Endothelial cell of umbilical vein (primary cell): ENCODE measurements around the gene ZIC2. TPM values are rescaled to one million over a fixed set of nuclear protein-coding genes. Genes with fewer than 3 reads are reported as not detected.

ENCODE experiments used
- BruUV-seq: library from RNA; stranded (reverse); fragments of 400-500 nt; replicated peaks from 2 replicates; lab custom pipeline; 2021; lab: Mats Ljungman, UMichigan
- CTCF ChIA-PET: fragments of 300-600, 350-600 bp; sonication (Branson Sonifier 250); formaldehyde crosslinking; loops from one replicate; lab custom pipeline; 2021; ENCODE audit warnings: antibody characterized with exemption, inconsistent platforms; lab: Charles Lee
- POLR2A ChIA-PET: fragments of 300-600, 350-600 bp; sonication (Branson Sonifier 250); formaldehyde crosslinking; loops from one replicate; lab custom pipeline; 2021; ENCODE audit warnings: antibody characterized with exemption, inconsistent platforms; lab: Charles Lee
- DNase-seq: peaks from one replicate; pipeline ENCODE4 v3.0.0-alpha.2; 2011; ENCODE audit warnings: low read depth, low spot score
- FAIRE-seq: peaks from 2 replicates; lab custom pipeline; 2011; peaks lifted over from hg19 to GRCh38; lab: Jason Lieb, UNC
- H2AFZ ChIP-seq: 2 replicates; pipeline ENCODE4 v1.6.0; 2012; ENCODE audit warnings: low read depth, low read length, control low read depth, inconsistent platforms
- H3K27ac ChIP-seq: 2 replicates; pipeline ENCODE4 v1.5.1; 2011; ENCODE audit warnings: low read depth, mild to moderate bottlenecking, control low read depth, low read length, moderate library complexity; ENCODE audit not compliant: insufficient read depth
- H3K27me3 ChIP-seq, 2 experiments: 2 replicates each; pipeline versions ENCODE4 v1.6.0 to v1.6.1; 2011; ENCODE audit warnings: low read length in 2 of 2, mixed read lengths in 1 of 2; ENCODE audit not compliant: control insufficient read depth in 2 of 2, insufficient read depth in 2 of 2
- H3K36me3 ChIP-seq, 2 experiments: 2 replicates in 1 of 2; 3 replicates in 1 of 2; pipeline ENCODE4 v1.5.1; 2011; ENCODE audit warnings: low read length in 2 of 2, mild to moderate bottlenecking in 1 of 2, moderate library complexity in 1 of 2; ENCODE audit not compliant: control insufficient read depth in 2 of 2, insufficient read depth in 2 of 2; ENCODE audit errors: extremely low read depth in 1 of 2
- H3K4me1 ChIP-seq: 3 replicates; pipeline ENCODE4 v1.5.1; 2011; ENCODE audit warnings: mild to moderate bottlenecking, low read length; ENCODE audit not compliant: control insufficient read depth, insufficient read depth; ENCODE audit errors: extremely low read depth
- H3K4me2 ChIP-seq: 2 replicates; pipeline ENCODE4 v1.6.1; 2011; ENCODE audit warnings: low read length, control low read depth, mixed read lengths; ENCODE audit not compliant: insufficient read depth
- H3K4me3 ChIP-seq, 3 experiments: fragments of 200-600 bp in 1 of 3; sonication (generic), shearing (Covaris generic) in 1 of 3; replicated peaks in 1 of 3; 2 replicates each; pipeline ENCODE4 v1.5.1; 2011 to 2016; ENCODE audit warnings: control low read depth in 3 of 3, low read length in 3 of 3, mild to moderate bottlenecking in 2 of 3, inconsistent platforms in 1 of 3, low read depth in 1 of 3, moderate library complexity in 1 of 3; ENCODE audit not compliant: insufficient read depth in 1 of 3
- H3K79me2 ChIP-seq: 2 replicates; pipeline ENCODE4 v1.6.0; 2012; ENCODE audit warnings: low read length, inconsistent platforms; ENCODE audit not compliant: control insufficient read depth, insufficient read depth
- H3K9ac ChIP-seq: replicated peaks from 2 replicates; pipeline ENCODE3; 2011; ENCODE audit warnings: low read length, control low read depth; ENCODE audit not compliant: insufficient read depth; ENCODE audit errors: extremely low read depth
- H3K9me1 ChIP-seq: replicated peaks from 3 replicates; pipeline ENCODE4 v1.6.0; 2011; ENCODE audit warnings: mild to moderate bottlenecking, low read length; ENCODE audit not compliant: control insufficient read depth, insufficient read depth; ENCODE audit errors: extremely low read depth
- H3K9me3 ChIP-seq: replicated peaks from 2 replicates; pipeline ENCODE4 v1.5.1; 2012; ENCODE audit warnings: low read length, inconsistent platforms; ENCODE audit not compliant: control insufficient read depth, insufficient read depth
- H4K20me1 ChIP-seq: replicated peaks from 2 replicates; pipeline ENCODE3; 2011; ENCODE audit warnings: mild to moderate bottlenecking, low read length; ENCODE audit not compliant: control insufficient read depth, insufficient read depth; ENCODE audit errors: extremely low read depth
- EZH2 ChIP-seq: IDR thresholded peaks from 2 replicates; pipeline ENCODE4 v1.6.1; 2012; ENCODE audit warnings: borderline replicate concordance, low read depth, mild to moderate bottlenecking, moderate library complexity, low read length, inconsistent platforms; ENCODE audit not compliant: severe bottlenecking
- GATA2 ChIP-seq: IDR thresholded peaks from 2 replicates; pipeline ENCODE4 v1.7.0; 2011; ENCODE audit warnings: low read depth, mild to moderate bottlenecking, moderate library complexity, mixed read lengths, low read length; ENCODE audit not compliant: insufficient read length, insufficient read depth
- POLR2A ChIP-seq: IDR thresholded peaks from 2 replicates; pipeline ENCODE4 v1.6.1; 2012; ENCODE audit warnings: low read depth, mild to moderate bottlenecking, control low read depth, low read length
- POLR2AphosphoS5 ChIP-seq: IDR thresholded peaks from 2 replicates; pipeline ENCODE4 v1.6.1; 2012; ENCODE audit warnings: low read depth, mild to moderate bottlenecking, control low read depth, low read length, moderate library complexity; ENCODE audit not compliant: insufficient read depth
- dilution Hi-C: fragments of 300-500 bp; cut with MboI; formaldehyde crosslinking; loops from one replicate; pipeline ENCODE4 v1.15.0; 2019; ENCODE audit warnings: low sequenced_read_pairs; ENCODE audit not compliant: extremely low pct_ligation_motif_present
- intact Hi-C: fragments of 100-400 bp; cut with micrococcal nuclease; formaldehyde crosslinking; loops from one replicate; pipeline ENCODE4 v1.10.0; 2022
- polyA plus RNA-seq, 4 experiments: library from polyadenylated mRNA; depleted of rRNA in 3 of 4; stranded (reverse) in 3 of 4; unstranded in 1 of 4; fragments of >200 nt; gene quantifications; 2 replicates each; pipeline versions ENCODE4 v1.2.1 to v1.2.3, GENCODE V29; 2011 to 2012; ENCODE audit warnings: missing spikeins in 1 of 4
- total RNA-seq: library from RNA; stranded (reverse); gene quantifications from 2 replicates; pipeline ENCODE4 v1.2.3, GENCODE V29; 2021

ZIC2 gene
- total and polyA plus RNA-seq, 2 donors (not counting 3 experiments of a cell fraction or from before 2014, with no cell fraction given) = 0.03 TPM; not detected in 1

GRCh38 chr13:99982036-99982730 lies 599 bp downstream of the ZIC2 start:
- Histone ChIP-seq H3K9me3 (no peaks in the 10 kb centered on the region), H3K27ac (no peak overlapping the region), H3K36me3 (no peaks in the 10 kb centered on the region), H4K20me1 (no peaks in the 10 kb centered on the region), H3K4me1 (peaks cover 5% of the 10 kb centered on the region), H3K79me2 (no peaks in the 10 kb centered on the region), H3K4me3 (no peak overlapping the region), H3K4me2 (no peak overlapping the region), H3K27me3 (peaks cover 65 to 91% of the 10 kb centered on the region in 2 experiments), H3K9ac (no peak overlapping the region), H3K9me1 (no peaks in the 10 kb centered on the region), H2AFZ (no peak overlapping the region)
- FAIRE-seq (no peak), DNase-seq (no peak)
- POLR2A ChIA-PET = no interaction called here
- no peak for TF ChIP-seq GATA2
- TF ChIP-seq EZH2 = peak; percentile 75
- no peak for TF ChIP-seq POLR2A
- dilution Hi-C loops (no loop called here), intact Hi-C loops (loop anchor here (5.0 kb wide), 1 partner anchor 255 kb away; no protein-coding TSS in a partner anchor)
- CTCF ChIA-PET = interaction anchor here (1.6 to 1.8 kb wide), 2 partner anchors 254 to 532 kb away, joined by 5 to 9 read pairs; no protein-coding TSS in a partner anchor
- no TSS peak for BruUV-seq

GRCh38 chr13:99982731-99983498 lies 1.3 kb downstream of the ZIC2 start:
- H3K4me2 ChIP-seq = no peak overlapping the region
- no peaks in the 10 kb centered on the region for H3K9me3 ChIP-seq

More at GRCh38 chr13:99982731-99983498, 1.3 kb downstream of the ZIC2 start:
- no peaks in the 10 kb centered on the region for H3K36me3 ChIP-seq
- TF ChIP-seq EZH2 = peak; percentile 37
- TF ChIP-seq POLR2AphosphoS5 = no peak
- ChIA-PET POLR2A (no interaction called here), CTCF (interaction anchor here (0.9 to 1.6 kb wide), 3 partner anchors 253 to 532 kb away, joined by 3 to 5 read pairs (median 4); no protein-coding TSS in a partner anchor)
- intact Hi-C loops (loop anchor here (1.0 to 5.0 kb wide), 2 partner anchors 9 to 254 kb away; no protein-coding TSS in a partner anchor), dilution Hi-C loops (no loop called here)
- no peaks in the 10 kb centered on the region for H3K9me1 ChIP-seq
- H3K27ac ChIP-seq = no peak overlapping the region
- DNase-seq = no peak
- no TSS peak for BruUV-seq
- H3K4me3 ChIP-seq = no peak overlapping the region
- no peak for FAIRE-seq
- peaks cover 5% of the 10 kb centered on the region for H3K4me1 ChIP-seq
- H3K27me3 ChIP-seq = peaks cover 65 to 91% of the 10 kb centered on the region in 2 experiments
- no peak overlapping the region for H2AFZ ChIP-seq
- H4K20me1 ChIP-seq = no peaks in the 10 kb centered on the region
- no peak overlapping the region for H3K9ac ChIP-seq
- H3K79me2 ChIP-seq = no peaks in the 10 kb centered on the region
